SU-DHL-6 (cell line): ENCODE data around the gene ANKRD39.

Experiments used
- EZH2phosphoT487 ChIP-seq: fragments of 200-600 bp; sonication (generic), shearing (Covaris generic); conservative IDR thresholded peaks from 2 replicates; pipeline ENCODE4 v1.6.1; 2018; ENCODE audit warnings: mild to moderate bottlenecking, antibody characterized with exemption, low read length, moderate library complexity, mixed read lengths
- TF ChIP-seq, protein P1 (sequence below): fragments of 200-600 bp; sonication (generic); IDR thresholded peaks from one replicate; pipeline ENCODE4 v1.5.1; 2017; ENCODE audit warnings: antibody characterized with exemption, mild to moderate bottlenecking, low read length, moderate library complexity; ENCODE audit not compliant: insufficient read depth, poor library complexity, severe bottlenecking

DNA sequence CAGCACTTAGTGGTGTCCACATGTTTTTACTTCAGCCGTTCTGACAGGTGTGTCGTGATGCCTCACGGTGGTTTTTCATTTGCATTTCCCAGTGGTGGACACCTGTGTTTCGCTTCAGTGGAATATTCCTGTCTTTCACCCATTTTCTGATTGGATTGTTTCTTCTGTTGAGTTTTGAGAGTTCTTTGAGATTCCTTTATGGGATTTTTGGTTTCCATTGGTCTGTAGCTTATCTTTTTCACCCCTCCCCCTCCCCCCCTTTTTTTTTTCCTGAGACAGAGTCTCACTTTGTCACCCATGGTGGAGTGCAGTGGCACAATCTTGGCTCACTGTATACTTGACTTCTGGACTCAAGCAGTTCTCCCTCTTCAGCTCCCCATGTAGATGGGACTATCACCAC is 22.0 kb downstream of the ANKRD39 start:
- TF ChIP-seq EZH2phosphoT487: no peak
- TF ChIP-seq, protein P1, sequence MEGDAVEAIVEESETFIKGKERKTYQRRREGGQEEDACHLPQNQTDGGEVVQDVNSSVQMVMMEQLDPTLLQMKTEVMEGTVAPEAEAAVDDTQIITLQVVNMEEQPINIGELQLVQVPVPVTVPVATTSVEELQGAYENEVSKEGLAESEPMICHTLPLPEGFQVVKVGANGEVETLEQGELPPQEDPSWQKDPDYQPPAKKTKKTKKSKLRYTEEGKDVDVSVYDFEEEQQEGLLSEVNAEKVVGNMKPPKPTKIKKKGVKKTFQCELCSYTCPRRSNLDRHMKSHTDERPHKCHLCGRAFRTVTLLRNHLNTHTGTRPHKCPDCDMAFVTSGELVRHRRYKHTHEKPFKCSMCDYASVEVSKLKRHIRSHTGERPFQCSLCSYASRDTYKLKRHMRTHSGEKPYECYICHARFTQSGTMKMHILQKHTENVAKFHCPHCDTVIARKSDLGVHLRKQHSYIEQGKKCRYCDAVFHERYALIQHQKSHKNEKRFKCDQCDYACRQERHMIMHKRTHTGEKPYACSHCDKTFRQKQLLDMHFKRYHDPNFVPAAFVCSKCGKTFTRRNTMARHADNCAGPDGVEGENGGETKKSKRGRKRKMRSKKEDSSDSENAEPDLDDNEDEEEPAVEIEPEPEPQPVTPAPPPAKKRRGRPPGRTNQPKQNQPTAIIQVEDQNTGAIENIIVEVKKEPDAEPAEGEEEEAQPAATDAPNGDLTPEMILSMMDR: no peak
